Measurements from ENCODE around the gene PDGFRB. TPM values are rescaled to one million over a fixed set of nuclear protein-coding genes. Genes with fewer than 3 reads are reported as not detected.

Gene PDGFRB
- total and polyA plus RNA-seq, 2 of the 8 experiments (the other 6 are each of a cell fraction or from before 2014, with no cell fraction given), result 4.2 to 13.7 TPM

DNA sequence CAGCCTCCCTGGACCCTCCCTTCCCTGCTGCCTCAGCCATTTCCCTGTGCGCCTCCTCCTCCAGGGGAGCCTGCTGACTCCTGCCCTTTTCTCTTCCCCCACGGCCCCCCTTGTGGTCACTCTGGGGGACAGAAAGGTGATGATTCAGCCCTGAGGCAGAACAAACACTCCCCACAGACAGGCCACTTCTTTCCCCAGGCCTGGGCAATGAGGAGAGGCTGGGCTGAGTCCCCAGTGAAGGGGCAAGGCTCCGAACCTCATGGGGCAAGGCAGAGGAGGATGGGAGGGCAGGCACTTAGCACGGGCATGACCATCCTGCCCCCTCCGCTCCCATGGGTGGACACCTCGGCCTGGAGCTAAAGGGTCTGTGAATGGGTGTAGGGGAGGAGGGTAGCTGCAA lies 90.3 kb downstream of the PDGFRB start (continued):
- TF ChIP-seq, protein P1, sequence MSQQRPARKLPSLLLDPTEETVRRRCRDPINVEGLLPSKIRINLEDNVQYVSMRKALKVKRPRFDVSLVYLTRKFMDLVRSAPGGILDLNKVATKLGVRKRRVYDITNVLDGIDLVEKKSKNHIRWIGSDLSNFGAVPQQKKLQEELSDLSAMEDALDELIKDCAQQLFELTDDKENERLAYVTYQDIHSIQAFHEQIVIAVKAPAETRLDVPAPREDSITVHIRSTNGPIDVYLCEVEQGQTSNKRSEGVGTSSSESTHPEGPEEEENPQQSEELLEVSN (IDR thresholded peaks at IDR 0.05), result no peak
- no peak for TF ChIP-seq TAF7 (optimal IDR thresholded peaks at IDR 0.05; ENCODE audit: borderline replicate concordance, low read depth, low read length)
- TF ChIP-seq POLR2AphosphoS5 (IDR thresholded peaks at IDR 0.05; ENCODE audit: low read depth, low read length), result no peak
- no peak for TF ChIP-seq EZH2 (IDR thresholded peaks at IDR 0.05; ENCODE audit: low read depth, low read length, severe bottlenecking)
- TF ChIP-seq BACH1 (IDR thresholded peaks at IDR 0.05; ENCODE audit: low read length), result no peak

Data from H1 (cell line).